ENCODE results near the gene LPCAT3. TPM values are rescaled to one million over a fixed set of nuclear protein-coding genes. Genes with fewer than 3 reads are reported as not detected.

LPCAT3 gene, protein sequence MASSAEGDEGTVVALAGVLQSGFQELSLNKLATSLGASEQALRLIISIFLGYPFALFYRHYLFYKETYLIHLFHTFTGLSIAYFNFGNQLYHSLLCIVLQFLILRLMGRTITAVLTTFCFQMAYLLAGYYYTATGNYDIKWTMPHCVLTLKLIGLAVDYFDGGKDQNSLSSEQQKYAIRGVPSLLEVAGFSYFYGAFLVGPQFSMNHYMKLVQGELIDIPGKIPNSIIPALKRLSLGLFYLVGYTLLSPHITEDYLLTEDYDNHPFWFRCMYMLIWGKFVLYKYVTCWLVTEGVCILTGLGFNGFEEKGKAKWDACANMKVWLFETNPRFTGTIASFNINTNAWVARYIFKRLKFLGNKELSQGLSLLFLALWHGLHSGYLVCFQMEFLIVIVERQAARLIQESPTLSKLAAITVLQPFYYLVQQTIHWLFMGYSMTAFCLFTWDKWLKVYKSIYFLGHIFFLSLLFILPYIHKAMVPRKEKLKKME
- 17.3 and 32.2 TPM in 2 replicates for total RNA-seq

DNA sequence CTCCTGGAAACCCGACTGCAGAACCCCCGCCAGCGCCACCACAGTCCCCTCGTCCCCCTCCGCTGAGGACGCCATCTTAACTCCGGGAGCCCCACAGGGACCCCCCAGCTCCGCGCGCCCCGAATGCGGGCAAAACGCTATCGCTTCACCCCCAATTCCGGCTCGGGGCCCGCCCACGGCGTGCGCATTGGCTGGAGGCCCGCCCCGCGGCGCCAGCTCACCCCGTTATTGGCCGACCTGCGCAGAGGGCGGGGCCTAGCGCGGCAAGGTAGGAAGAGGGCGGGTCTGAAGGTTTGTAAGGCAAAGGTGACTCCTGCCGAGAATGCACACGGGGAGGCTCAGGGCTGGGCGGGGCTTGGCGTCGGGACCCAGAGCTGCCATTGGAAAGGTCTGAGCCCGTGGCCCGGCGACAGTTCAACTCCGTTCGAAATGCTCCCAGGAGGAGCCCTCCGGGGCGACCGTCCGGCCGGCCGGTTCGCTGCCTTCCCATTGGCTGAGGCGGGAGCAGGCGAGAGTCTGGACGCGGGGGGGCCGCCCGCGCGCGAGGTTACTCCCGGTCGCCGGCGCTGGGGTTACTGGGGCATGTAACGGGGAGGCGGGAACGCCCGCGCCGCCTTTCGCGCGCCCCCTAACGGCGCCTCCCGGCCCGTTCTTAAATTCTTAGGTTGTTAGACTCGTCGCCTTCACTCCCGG is at the start of gene LPCAT3:
Gene LPCAT3, minus strand, starts transcription at position 127 of the 693 bp plus-strand sequence. Its CDS starts 52 bp downstream, at position 75.

DNA sequence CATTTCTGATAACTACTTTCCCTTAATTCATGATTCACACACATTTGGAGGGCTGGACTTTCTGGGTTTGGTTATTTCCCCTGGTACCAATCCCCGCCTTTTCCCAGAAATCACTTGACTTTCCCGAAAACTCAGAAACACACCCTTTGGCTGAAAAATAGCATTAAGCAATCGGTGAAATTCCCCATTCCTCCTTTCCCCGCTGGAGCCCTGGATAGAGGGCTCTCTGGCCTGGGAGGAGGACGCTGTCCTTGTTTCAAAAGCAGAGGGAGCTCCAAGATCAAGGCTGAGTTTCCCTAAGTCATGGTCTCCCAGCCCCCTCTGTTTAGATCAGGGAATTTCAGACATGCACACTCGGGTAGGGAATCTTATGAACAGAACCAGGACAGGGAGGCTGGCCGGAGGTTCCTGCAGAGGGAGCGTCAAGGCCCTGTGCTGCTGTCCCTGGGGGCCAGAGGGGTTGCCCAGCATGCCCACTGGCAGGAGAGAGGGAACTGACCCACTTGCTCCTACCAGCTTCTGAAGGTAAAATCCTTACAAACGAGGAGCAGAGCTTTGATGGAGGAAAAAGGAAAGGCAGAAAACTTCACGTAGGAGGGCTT is 42.2 kb upstream of the LPCAT3 start, which contains the start of gene C1S:
Gene C1S, plus strand, starts transcription at position 366 of the 602 bp plus-strand sequence. CDS start 1,195 bp downstream, outside the sequence.

DNA sequence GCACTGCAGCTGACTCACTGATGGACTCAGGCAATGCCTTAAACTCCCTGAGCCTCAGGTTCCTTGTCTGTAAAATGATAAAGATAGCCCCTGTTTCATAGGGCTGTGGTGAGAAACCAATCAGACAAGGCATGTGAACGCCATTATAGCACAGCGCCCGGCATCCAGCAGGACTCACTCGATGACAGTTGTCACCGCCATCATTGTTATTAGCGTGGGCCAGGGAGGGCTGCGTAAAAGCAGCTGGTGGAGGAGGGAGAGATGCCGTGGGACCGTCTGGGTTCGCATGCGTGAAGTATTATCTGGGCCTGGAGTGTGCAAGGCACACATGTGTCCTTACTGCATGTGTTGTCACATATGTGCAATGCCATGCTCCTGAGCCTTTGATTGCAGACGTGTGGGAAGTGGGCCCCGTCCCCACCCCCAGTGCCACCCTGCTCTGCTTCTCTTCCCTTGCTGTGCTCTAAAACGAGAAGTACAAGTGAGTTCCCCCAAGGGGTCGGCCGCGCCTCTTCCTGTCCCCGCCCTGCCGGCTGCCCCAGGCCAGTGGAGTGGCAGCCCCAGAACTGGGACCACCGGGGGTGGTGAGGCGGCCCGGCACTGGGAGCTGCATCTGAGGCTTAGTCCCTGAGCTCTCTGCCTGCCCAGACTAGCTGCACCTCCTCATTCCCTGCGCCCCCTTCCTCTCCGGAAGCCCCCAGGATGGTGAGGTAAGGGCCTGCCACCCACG is 67.3 kb downstream of the LPCAT3 start, which contains the start of gene PTPN6:
Gene PTPN6, plus strand, starts transcription at position 546 of the 730 bp plus-strand sequence. Its CDS starts 157 bp downstream, at position 703.

DNA sequence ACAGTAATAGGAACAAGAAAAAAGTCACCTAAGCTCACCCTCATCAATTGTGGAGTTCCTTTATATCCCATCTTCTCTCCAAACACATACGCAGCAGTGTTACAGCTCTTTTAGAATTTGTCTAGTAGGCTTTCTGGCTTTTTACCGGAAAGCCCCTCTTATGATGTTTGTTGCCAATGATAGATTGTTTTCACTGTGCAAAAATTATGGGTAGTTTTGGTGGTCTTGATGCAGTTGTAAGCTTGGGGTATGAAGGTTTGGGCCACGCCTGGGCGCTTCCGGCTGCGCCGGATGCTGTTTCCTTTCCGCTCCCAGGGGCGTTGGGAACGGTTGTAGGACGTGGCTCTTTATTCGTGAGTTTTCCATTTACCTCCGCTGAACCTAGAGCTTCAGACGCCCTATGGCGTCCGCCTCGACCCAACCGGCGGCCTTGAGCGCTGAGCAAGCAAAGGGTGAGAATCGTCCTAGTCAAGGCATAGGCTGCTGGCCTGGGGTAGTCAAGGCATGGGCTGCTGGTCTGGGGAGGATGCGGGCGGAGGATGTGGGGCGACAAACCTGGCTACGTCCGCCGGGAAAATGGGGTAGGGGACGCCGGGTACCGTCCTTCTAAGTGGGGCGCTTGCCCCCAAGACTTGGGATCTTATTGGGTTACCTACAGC is 74.4 kb downstream of the LPCAT3 start, which contains the start of the genes C12orf57 and RNU7-1:
Gene C12orf57, plus strand, starts transcription at position 301 of the 659 bp plus-strand sequence. Its CDS starts 100 bp downstream, at position 401.
Gene RNU7-1, plus strand, starts transcription at position 95 of the 659 bp plus-strand sequence.

DNA sequence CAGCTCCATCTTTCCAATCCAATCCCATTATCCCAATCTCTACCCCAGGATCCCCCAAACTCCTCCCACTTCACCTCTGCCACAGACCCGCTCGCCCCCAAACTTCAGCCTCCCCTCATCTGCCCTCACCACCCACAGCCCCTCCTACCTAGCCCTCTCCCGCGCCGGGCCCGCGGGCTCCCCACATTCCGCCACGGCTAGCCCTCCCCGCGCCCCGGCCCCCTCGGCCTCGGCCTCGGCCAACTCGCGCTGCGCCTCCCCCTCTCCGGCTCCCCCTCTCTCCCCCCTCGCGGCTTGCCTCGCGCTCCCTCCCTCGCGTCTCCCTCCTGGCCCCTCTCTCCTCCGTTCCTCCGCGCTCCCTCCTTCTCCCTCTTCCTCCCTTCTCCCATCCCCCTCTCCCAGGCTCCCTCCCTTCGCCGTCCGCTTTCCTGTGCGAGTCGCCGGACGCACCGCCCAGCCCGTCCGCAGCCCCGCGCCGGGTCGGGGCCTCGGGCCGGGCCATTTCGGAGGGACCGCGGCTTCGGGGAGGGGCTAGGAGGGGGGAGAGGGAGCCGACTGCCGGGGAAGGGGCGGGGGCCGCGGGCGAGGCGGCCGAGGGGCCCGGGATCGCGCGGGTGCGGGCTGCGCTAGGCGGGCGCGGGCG is 90.8 kb downstream of the LPCAT3 start, which contains the start of gene ATN1:
Gene ATN1, plus strand, starts transcription at position 581 of the 643 bp plus-strand sequence. CDS start 6,043 bp downstream, outside the sequence.

Other genes with a start within 250 kb of the LPCAT3 start
- 0.08 TPM in 1 of 2 replicates, not detected in the other for gene LAG3, start 246.0 kb downstream of the LPCAT3 start, total RNA-seq
- gene CD4, start 228.9 kb downstream of the LPCAT3 start, total RNA-seq = not detected in 2 replicates
- not detected in 2 replicates for gene GPR162, start 196.7 kb downstream of the LPCAT3 start, total RNA-seq
- 10.6 and 15.9 TPM in 2 replicates for gene P3H3, start 190.1 kb downstream of the LPCAT3 start, total RNA-seq
- 0.47 and 0.49 TPM in 2 replicates for gene GNB3, start 177.6 kb downstream of the LPCAT3 start, total RNA-seq
- 16.6 and 52.9 TPM in 2 replicates for gene CDCA3, start 167.2 kb downstream of the LPCAT3 start, total RNA-seq
- 62.9 and 69.8 TPM in 2 replicates for gene USP5, start 166.3 kb downstream of the LPCAT3 start, total RNA-seq
- gene TPI1, start 150.9 kb downstream of the LPCAT3 start, total RNA-seq = 989 and 1,326 TPM in 2 replicates
- 12.8 and 13.2 TPM in 2 replicates for gene SPSB2, start 145.2 kb downstream of the LPCAT3 start, total RNA-seq
- 4.1 and 6.2 TPM in 2 replicates for gene LRRC23, start 113.7 kb downstream of the LPCAT3 start, total RNA-seq
- 0.68 and 2.1 TPM in 2 replicates for gene ENO2, start 103.9 kb downstream of the LPCAT3 start, total RNA-seq
- 8.4 and 17.5 TPM in 2 replicates for gene ATN1, start 90.5 kb downstream of the LPCAT3 start, total RNA-seq
- not detected in 2 replicates for gene RNU7-1, start 74.7 kb downstream of the LPCAT3 start, total RNA-seq
- 146 and 147 TPM in 2 replicates for gene C12orf57, start 74.5 kb downstream of the LPCAT3 start, total RNA-seq
- gene PTPN6, start 67.1 kb downstream of the LPCAT3 start, total RNA-seq = 20.9 and 24.3 TPM in 2 replicates
- 300 and 356 TPM in 2 replicates for gene PHB2, start 47.8 kb downstream of the LPCAT3 start, total RNA-seq
- gene EMG1, start 47.6 kb downstream of the LPCAT3 start, total RNA-seq = 87.1 and 114 TPM in 2 replicates
- 1.9 and 6.0 TPM in 2 replicates for gene C1S, start 42.2 kb upstream of the LPCAT3 start, total RNA-seq
- 11.9 and 12.6 TPM in 2 replicates for gene C1R, start 74.0 kb upstream of the LPCAT3 start, total RNA-seq
- gene C1RL, start 90.7 kb upstream of the LPCAT3 start, total RNA-seq = 19.4 and 29.4 TPM in 2 replicates
- gene RBP5, start 110.4 kb upstream of the LPCAT3 start, total RNA-seq = not detected in 2 replicates
- gene CLSTN3, start 111.9 kb upstream of the LPCAT3 start, total RNA-seq = 6.4 and 17.6 TPM in 2 replicates
- 12.9 and 13.4 TPM in 2 replicates for gene PEX5, start 171.2 kb upstream of the LPCAT3 start, total RNA-seq